Jurkat, Clone E6-1 (cell line): ENCODE results near the gene PPP2R5C.

ENCODE experiments used
- DNase-seq: peaks from one replicate; pipeline ENCODE4 v3.0.0-alpha.2; 2011; ENCODE audit warnings: low read depth, low spot score
- H3K4me3 ChIP-seq: 2 replicates; pipeline ENCODE4 v1.5.1; 2011; ENCODE audit warnings: mild to moderate bottlenecking, low read length, control low read depth, moderate library complexity

Gene PPP2R5C

DNA sequence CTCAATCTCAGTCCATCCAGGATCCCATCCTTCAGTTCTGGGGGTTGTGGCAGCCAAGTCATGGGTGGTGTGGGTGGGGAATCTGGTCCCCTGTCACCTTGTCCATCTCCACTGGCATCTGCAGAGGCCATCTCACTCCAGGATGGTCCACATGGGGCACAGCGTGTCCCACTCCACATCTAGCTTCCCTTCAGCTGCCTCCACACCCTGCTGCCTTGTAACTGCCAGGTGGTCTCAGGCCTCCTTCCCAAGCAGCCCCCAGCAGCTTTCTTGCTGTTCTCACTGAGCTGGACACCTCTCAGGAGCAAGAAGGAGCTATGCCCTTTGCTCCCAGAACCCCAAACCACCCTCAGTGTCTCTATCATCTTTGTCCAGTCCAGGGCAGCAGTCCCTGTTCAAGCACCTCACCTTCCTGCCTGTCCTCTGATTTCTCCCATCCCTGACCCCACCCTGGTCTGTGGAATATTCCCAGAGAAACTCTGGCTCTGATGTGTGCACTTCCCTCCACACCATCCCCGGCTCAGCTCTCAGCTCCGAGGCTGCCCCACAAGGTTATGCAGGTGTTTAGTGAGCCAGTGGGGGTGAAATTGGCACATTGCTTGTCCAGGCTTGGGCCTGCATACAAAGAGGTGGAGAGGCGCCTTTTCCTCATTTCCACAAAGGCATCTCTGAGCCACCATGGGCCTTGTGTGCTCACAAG, 189.2 kb downstream of the PPP2R5C start:
- DNase-seq = no peak
- H3K4me3 ChIP-seq = no peak overlapping the region

DNA sequence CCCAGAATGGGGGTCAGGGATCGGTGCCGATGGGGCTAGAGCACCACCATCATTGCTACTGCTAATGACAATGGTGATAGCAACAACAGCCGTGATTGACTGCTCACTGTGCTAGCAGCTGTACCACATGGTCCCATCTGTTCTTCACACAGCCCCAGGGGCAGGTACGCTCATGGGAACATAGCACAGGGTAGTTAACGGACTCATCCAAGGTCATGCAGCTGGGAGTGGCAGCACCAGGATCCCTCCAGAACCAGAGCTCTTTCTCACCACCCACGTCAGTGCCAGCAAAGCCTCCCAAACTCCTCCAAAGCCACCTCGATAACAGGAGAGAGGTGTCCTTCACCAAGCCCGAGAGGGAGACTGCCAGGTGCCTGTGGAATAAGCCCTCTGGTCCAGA, 191.6 kb downstream of the PPP2R5C start:
- H3K4me3 ChIP-seq = no peak overlapping the region
- no peak for DNase-seq

DNA sequence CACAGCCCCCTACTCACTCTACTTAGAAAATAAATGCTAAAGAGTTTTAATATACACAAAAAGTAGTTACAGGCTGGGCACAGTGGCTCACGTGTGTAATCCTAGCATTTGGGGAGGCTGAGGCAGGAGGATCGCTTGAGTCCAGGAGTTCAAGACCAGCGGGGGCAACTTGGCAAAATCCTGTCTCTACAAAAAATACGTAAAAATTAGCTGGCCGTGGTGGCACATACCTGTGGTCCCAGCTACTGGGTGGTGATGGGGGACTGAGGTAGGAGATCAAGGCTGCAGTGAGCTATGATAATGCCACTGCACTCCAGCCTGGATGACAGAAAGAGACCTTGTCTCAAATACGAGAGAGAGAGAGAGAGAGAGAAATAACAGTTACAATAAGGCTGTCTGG, 193.0 kb downstream of the PPP2R5C start:
- no peak for DNase-seq

DNA sequence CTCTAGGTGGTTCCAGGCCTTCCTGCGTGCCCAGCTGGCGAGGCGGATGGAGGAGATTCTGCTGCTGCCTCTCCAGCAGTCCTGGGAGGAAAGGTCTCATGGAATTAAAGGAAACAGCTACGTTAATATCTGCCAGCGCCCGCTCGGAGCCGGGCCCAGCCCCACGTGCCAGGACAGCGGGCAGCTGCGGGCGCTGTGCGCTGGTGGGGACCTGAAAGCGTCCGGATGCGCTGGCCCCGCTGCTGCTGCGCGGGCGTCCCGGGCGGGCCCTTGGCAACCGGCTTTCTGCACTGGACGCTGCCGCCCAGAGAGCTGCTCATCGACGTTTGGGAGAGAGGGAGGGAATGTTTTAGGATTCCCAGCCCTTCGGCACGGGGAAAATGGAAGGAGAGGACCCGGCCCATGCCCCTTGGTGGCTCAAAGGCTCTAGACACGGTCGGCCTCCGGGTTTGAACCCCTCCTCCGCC, 194.2 kb downstream of the PPP2R5C start:
- DNase-seq = no peak
- no peak overlapping the region for H3K4me3 ChIP-seq

More for the DNA sequence above, 193.0 kb downstream of the PPP2R5C start:
- H3K4me3 ChIP-seq = no peak overlapping the region

DNA sequence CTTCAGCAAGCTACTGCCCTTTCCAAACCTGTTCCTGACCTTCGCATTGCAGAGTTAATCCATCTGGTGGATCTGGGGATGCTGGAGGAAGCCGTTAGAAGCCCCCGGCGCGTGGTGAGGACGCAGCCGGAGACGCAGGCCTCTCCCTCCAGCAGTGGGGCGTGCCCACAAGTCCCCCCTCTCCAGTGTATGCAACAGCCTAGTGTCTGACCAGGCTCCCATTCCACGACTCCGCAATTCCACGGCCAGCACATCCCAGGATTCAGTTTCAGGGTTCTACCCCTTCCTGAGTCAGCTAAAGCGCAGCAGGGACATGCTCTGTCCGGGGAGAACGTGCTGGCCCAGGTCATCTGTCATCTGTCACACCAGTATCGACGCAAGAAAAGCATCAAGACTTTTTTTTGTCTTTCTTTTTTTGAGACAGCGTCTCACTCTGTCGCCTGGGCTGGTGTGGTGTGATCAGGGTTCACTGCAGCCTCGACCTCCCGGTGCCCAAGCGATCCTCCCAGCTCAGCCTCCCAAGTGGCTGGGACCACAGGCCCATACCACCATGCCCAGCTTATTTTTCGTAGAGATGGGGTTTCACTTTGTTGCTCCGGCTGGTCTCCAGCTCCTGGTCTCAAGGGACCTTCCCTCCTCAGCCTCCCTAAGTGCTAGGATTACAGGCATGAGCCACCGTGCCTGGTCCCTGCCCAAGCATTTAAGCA, 194.8 kb downstream of the PPP2R5C start:
- no peak overlapping the region for H3K4me3 ChIP-seq
- no peak for DNase-seq

DNA sequence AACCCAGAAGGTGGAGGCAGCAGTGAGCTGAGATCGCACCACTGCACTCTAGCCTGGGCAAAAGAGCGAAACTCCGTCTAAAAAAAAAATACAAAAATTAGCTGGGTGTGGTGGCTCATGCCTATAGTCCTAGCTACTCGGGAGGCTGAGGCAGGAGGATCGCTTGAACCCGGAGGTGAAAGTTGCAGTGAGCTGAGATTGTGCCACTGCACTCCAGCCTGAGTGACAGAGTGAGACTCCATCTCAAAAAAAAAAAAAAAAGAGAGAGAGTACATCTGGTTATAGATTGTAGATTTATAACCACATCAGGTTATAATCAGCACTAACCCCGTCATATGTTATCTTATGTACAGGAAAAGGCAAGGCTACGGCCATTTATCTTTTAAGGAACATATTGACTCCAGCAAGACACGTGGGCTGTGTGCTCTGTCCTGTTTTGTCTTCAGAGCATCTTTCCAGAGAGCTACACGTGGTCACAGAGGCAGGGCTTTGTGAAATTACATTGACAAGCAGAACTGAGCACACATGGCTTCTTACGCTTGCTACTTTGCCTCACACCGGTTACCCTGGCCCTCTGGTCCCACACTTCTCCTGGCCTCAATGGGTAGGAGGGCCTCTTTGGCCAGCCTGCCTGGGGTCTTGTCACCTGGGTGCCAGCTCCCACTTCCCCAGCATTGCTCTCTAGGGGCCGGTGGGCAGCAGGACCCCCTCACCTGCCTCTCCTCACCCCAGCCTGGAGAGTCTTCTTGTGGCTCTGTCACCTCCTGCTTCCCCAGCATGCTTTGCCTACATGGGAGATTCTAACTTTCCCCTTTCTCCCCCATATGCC, 196.1 kb downstream of the PPP2R5C start:
- DNase-seq = no peak
- H3K4me3 ChIP-seq = no peak overlapping the region

DNA sequence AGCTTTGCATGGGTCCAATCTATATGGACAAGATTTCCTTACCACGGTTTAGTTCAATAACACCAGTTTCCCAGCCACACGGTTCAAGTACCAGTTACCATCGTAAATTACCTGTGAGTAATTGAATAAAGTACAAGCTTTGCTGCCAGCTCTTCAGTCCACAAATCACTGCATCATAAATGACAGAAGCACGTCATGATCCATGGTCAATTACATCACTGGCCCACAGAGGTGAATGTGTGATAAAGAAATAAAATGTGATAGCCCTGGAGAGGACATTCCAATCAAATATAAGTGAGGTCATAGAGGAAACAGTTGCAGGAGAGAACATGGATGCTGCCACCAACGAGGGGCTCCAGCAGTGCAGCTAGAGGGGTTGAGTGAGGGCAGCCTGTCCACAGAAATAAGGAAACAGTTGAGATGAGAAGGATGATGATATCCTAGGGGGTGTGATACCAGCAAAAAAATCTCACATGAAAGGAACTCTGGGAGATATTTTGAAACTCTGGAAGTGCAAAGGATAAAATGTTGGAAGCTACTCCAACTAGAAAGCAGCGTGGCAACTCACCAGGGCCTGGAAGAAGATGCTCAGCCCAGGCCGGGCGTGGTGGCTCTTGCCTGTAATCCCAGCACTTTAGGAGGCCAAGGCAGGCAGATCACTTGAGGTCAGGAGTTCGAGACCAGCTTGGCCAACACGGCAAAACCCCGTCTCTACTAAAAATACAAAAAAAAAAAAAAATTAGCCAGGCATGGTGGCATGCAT, 197.1 kb downstream of the PPP2R5C start:
- no peak overlapping the region for H3K4me3 ChIP-seq
- DNase-seq = no peak

DNA sequence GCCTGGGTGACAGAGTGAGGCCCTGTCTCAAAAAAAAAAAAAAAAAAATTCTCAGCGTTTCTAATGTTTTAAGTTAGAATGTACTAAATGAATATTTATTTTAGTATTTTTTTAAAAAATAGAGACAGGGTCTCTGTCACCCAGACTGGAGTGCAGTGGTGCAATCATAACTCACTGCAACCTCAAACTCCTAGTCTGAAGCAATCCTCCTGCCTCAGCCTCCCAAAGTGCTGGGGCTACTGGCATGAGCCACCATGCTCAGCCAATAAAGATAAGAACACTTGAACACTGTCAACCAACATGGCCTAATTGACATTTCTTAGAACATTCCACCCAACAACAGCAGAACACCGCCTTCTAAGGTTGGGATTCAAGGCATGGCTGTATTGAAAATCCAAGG, 197.8 kb downstream of the PPP2R5C start:
- no peak for DNase-seq
- H3K4me3 ChIP-seq = no peak overlapping the region

DNA sequence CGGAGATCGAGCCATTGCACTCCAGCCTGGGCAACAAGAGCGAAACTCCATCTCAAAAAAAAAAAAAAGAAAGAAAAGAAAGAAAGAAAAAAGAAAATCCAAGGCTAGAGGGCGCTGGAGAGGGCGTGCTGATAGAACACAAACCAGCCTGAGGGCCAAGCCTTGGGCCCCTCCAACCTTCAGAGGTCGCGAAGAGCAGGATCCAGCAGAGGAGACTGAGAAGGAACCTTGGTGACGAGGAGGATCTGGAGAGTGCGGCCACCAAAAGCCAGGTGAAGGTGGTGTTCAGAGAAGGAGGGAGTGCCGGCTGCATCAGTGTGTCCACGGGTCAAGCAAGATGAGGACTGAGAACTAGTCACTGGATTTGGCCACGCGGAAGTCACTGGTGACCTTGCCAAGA, 198.7 kb downstream of the PPP2R5C start:
- no peak for DNase-seq
- H3K4me3 ChIP-seq = no peak overlapping the region

DNA sequence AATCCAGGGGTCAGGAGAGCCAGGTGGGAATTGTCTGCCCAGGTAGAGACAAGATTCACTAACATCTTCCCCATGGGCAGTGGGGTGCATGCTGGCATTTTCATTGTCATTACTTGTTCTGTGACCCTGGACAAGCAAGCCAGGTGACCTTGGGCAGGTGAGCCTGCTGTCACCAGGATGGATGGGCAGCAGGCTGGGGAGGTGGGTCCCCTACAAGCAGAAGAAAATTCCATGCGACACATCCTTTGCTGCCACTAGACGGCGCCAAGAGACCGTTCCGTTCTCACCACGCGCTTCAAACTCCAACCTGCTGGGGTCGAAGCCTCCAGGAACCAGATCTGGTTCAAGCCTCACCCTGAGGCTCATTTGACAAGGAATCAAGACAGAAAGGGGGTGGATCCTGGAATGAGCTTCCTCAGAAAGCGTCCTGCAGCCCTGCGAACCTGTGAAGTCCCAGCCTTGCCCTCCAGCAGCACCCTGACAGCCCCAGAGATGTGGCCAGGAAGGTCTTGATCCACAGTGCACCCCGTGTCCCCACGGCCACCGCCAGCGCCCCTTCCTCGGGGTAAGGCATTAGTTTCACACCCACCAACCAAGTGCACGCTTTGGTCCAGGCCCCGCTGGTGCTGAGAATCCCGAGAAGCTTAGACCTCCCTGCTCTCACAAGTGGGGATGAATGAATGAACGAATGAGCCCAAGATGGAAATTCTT, 199.7 kb downstream of the PPP2R5C start:
- peak; percentile 78 for DNase-seq
- H3K4me3 ChIP-seq = no peak overlapping the region

DNA sequence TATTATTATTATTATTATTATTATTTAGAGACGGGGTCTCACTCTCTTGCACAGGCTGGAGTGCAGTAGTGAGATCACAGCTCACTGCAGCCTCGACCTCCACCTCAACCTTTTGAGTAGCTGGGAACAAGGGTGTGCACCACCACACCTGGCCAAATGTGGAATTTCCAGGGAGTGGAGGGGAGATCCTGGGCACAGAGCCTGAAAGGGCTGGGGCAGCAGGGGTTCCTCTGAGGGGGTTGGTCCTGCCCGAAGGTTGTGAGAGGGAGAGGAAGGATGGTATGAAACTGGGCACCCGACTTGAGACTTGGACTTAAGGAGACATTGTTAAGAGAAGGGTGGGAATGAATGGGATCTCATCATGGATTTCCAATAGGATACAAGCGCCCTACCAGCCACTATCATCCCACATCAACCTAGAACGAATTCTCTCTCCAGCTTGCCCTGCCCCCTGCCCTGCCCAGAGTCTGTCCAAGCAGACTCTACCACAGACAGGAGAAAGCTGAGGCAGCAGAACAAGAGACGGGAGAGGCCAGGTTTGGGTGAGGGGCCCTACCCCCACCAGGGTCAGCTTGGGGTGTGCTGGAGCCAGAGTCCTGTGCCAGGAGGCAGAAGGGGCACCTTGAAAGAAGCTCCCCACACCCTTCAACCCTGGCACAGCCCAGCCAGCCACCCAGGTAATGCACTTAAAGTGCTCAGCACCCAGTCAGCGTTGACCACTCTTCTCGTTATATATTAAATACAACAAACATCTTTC, 200.4 kb downstream of the PPP2R5C start:
- no peak overlapping the region for H3K4me3 ChIP-seq
- DNase-seq = no peak

DNA sequence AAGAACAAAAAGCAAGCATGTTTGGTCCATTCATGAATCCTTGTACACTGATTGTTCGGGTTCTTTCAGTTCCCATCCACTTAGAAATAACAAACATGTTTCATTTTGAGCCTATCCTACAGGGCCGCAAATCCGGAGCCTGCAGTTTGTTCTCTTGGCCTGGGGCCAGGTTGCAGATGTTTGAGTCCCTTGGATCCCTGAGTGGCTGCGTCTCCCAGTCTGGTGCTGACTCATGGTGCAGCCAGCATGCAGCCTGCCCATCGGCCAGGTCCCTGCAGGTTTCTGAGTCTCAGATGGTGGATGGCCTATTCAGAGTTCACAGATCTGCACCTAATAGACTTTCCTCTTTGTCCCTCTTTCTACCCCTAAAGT, 201.0 kb downstream of the PPP2R5C start:
- H3K4me3 ChIP-seq = no peak overlapping the region
- no peak for DNase-seq

DNA sequence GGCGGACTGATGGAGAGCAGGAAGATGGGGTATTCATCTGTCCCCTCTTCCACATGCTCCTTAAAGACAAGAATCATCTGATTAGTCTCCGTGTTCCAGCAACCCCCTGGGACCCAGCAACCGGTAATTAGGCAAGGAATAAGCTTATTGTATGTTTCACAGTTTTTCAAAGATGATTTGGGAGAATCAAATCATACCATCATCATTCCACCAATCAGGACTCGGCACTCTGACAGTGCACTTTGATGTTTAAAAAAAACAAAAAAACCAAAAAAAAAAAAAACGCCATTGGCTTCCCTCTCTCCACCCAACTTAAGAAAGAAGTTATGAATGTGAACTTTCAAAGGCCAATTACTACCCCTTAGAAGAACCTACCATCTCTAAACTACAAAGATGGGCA, 201.5 kb downstream of the PPP2R5C start:
- DNase-seq = peak; percentile 43
- H3K4me3 ChIP-seq = no peak overlapping the region

DNA sequence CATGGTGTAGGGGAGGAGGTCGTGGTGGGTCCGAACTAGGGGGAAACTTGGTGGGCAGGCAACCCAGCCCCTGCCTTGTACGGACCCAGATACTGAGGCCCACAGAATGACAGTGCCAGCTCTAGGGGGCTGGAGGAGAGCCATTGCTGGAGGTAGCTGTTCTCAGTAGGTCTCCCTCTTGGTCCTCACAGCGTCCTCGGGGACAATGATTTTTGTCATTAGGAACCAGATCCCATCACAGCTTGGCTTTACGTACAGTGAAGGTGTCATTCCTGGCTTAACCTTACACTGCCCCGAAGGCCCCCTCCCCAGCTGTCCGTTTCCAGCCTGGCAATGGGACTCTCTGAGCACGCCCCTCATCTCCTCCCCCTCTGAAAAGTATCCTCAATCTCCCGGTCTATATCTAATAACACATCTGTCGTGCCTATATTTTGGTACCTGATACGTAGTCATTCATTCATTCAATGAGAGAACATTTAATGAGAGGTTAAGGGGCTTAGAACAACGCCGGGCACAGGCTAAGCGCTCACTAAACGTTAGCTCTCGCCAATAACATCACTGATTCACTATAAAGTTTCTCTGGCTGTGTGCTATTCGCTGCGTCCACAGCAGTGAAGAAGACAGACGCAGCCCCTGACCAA, 202.3 kb downstream of the PPP2R5C start:
- DNase-seq = no peak
- peak overlapping the region; percentile 51 for H3K4me3 ChIP-seq

DNA sequence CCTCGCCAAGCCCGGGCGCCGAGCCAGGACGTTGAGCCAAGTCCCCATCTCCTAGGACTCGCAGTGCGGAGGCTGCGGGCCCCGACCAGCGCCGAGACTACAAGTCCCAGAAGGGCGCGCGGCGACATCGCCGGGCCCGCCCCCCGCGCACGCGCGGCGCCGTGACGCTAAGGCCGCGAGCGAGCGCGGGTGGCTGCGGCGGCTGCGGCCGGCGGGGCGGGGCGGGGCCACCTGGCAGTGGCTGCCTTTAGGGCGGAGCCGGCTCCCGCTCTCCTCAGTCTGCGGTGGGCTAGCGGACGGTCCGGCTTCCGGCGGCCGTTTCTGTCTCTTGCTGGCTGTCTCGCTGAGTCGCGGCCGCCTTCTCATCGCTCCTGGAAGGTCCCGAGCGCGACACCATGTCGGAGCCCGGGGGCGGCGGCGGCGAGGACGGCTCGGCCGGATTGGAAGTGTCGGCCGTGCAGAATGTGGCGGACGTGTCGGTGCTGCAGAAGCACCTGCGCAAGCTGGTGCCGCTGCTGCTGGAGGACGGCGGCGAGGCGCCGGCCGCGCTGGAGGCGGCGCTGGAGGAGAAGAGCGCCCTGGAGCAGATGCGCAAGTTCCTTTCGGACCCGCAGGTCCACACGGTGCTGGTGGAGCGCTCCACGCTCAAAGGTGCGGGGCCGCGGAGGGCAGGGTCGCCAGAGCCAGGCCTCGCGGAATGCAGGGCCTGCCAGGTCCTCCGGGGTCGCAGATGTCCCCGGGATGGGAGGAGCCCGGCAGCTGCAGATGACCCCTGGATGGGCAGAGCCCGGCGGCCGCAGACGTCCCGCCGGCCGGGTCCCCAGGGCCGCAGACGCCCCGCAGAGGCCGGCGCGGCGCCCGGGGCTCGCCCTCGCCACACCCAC, 203.0 kb downstream of the PPP2R5C start, which contains the start of gene DYNC1H1:
Gene DYNC1H1 (plus strand): TSS at position 277 of the 884 bp plus-strand sequence. CDS start 119 bp downstream, at position 396.
- DNase-seq = peak; percentile 78
- H3K4me3 ChIP-seq = peak within 1 kb of the TSS; percentile 89

DNA sequence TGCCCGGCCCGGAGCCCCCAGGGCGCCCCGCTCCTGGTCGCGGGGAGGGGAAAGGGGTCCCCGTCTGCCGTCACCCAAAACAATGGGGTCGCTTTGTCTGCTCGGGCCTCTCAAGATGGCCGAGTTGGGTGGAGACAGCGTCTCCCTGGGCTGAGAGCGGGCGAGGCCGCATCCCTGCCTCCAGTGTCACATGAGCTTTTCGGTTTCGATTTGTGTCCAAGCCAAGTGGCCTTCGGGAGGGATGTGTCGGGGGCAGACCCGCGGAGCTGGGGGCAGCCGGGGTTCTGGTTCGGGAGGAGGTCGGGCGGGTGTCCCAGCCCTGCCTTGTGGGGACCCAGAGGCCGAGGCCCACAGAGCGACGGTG, 203.7 kb downstream of the PPP2R5C start:
- DNase-seq = no peak
- H3K4me3 ChIP-seq = peak overlapping the region; percentile 89
